SU-DHL-6 (cell line): ENCODE results near the gene FCRL5.

Experiments
- H2AFZ ChIP-seq: fragments of 200-600 bp; sonication (generic); 2 replicates; pipeline ENCODE4 v1.6.1; 2014; ENCODE audit warnings: low read depth, mild to moderate bottlenecking, moderate library complexity, mixed read lengths, antibody characterized with exemption, low read length; ENCODE audit not compliant: severe bottlenecking
- H3F3A ChIP-seq: fragments of 200-600 bp; shearing (Covaris generic); 2 replicates; pipeline ENCODE4 v1.6.0; 2016; ENCODE audit warnings: antibody characterized with exemption, mild to moderate bottlenecking; ENCODE audit not compliant: insufficient read depth
- H3K27ac ChIP-seq: fragments of 200-600 bp; sonication (generic); 2 replicates; pipeline ENCODE4 v1.5.1; 2016; ENCODE audit warnings: low read depth, mild to moderate bottlenecking, low read length, moderate library complexity, mixed read lengths
- H3K27me3 ChIP-seq: fragments of 200-600 bp; sonication (generic), shearing (Covaris generic); 2 replicates; pipeline ENCODE4 v1.6.0; 2014; ENCODE audit warnings: mild to moderate bottlenecking, low read length
- H3K36me3 ChIP-seq: fragments of 200-600 bp; sonication (generic); 2 replicates; pipeline ENCODE4 v1.6.1; 2014; ENCODE audit warnings: mild to moderate bottlenecking, low read length, mixed read lengths
- H3K4me2 ChIP-seq: fragments of 300-600, 200-600 bp; shearing (Covaris generic), sonication (generic); 2 replicates; pipeline ENCODE4 v1.6.0; 2014; ENCODE audit warnings: low read length, low read depth, mild to moderate bottlenecking; ENCODE audit not compliant: poor library complexity, severe bottlenecking
- H3K4me3 ChIP-seq: fragments of 200-600 bp; sonication (generic); 2 replicates; pipeline ENCODE4 v1.5.1; 2014; ENCODE audit warnings: antibody characterized with exemption, low read length, mild to moderate bottlenecking, mixed read lengths; ENCODE audit not compliant: insufficient read depth, poor library complexity, severe bottlenecking
- H3K79me2 ChIP-seq: fragments of 200-600 bp; sonication (generic); 2 replicates; pipeline ENCODE4 v1.6.1; 2014; ENCODE audit warnings: mild to moderate bottlenecking, low read length, moderate library complexity; ENCODE audit not compliant: insufficient read depth
- H3K9ac ChIP-seq: fragments of 200-600 bp; sonication (generic); 2 replicates; pipeline ENCODE4 v1.7.0; 2014; ENCODE audit warnings: mild to moderate bottlenecking, low read length
- H3K9me2 ChIP-seq: fragments of 200-600 bp; sonication (generic); replicated peaks from 2 replicates; pipeline ENCODE4 v1.6.1; 2014; ENCODE audit warnings: low read length; ENCODE audit not compliant: insufficient read depth
- H3K9me3 ChIP-seq: fragments of 200-600 bp; sonication (generic); 2 replicates; pipeline ENCODE4 v1.6.1; 2014; ENCODE audit warnings: low read length, mixed read lengths; ENCODE audit not compliant: insufficient read depth
- H4K20me1 ChIP-seq: fragments of 200-600 bp; sonication (generic); 2 replicates; pipeline ENCODE4 v1.6.1; 2014; ENCODE audit warnings: low read depth, mild to moderate bottlenecking, antibody characterized with exemption, low read length, moderate library complexity, mixed read lengths
- EZH2phosphoT487 ChIP-seq: fragments of 200-600 bp; sonication (generic), shearing (Covaris generic); conservative IDR thresholded peaks from 2 replicates; pipeline ENCODE4 v1.6.1; 2018; ENCODE audit warnings: mild to moderate bottlenecking, antibody characterized with exemption, low read length, moderate library complexity, mixed read lengths
- TF ChIP-seq, protein P1 (sequence below): fragments of 200-600 bp; sonication (generic); IDR thresholded peaks from one replicate; pipeline ENCODE4 v1.5.1; 2017; ENCODE audit warnings: antibody characterized with exemption, mild to moderate bottlenecking, low read length, moderate library complexity; ENCODE audit not compliant: insufficient read depth, poor library complexity, severe bottlenecking

FCRL5 gene

GRCh38 chr1:157472959-157473358 is 79.4 kb downstream of the FCRL5 start:
- Histone ChIP-seq H3K9me2 (no peaks in the 10 kb centered on the region), H2AFZ (no peak overlapping the region), H3K79me2 (no peaks in the 10 kb centered on the region), H3F3A (no peaks in the 10 kb centered on the region), H3K4me2 (no peak overlapping the region), H3K27me3 (no peaks in the 10 kb centered on the region), H3K27ac (no peak overlapping the region), H4K20me1 (no peaks in the 10 kb centered on the region), H3K9me3 (no peaks in the 10 kb centered on the region), H3K36me3 (no peaks in the 10 kb centered on the region), H3K9ac (no peak overlapping the region), H3K4me3 (no peak overlapping the region)
- TF ChIP-seq, protein P1, sequence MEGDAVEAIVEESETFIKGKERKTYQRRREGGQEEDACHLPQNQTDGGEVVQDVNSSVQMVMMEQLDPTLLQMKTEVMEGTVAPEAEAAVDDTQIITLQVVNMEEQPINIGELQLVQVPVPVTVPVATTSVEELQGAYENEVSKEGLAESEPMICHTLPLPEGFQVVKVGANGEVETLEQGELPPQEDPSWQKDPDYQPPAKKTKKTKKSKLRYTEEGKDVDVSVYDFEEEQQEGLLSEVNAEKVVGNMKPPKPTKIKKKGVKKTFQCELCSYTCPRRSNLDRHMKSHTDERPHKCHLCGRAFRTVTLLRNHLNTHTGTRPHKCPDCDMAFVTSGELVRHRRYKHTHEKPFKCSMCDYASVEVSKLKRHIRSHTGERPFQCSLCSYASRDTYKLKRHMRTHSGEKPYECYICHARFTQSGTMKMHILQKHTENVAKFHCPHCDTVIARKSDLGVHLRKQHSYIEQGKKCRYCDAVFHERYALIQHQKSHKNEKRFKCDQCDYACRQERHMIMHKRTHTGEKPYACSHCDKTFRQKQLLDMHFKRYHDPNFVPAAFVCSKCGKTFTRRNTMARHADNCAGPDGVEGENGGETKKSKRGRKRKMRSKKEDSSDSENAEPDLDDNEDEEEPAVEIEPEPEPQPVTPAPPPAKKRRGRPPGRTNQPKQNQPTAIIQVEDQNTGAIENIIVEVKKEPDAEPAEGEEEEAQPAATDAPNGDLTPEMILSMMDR = no peak
- no peak for TF ChIP-seq EZH2phosphoT487

DNA sequence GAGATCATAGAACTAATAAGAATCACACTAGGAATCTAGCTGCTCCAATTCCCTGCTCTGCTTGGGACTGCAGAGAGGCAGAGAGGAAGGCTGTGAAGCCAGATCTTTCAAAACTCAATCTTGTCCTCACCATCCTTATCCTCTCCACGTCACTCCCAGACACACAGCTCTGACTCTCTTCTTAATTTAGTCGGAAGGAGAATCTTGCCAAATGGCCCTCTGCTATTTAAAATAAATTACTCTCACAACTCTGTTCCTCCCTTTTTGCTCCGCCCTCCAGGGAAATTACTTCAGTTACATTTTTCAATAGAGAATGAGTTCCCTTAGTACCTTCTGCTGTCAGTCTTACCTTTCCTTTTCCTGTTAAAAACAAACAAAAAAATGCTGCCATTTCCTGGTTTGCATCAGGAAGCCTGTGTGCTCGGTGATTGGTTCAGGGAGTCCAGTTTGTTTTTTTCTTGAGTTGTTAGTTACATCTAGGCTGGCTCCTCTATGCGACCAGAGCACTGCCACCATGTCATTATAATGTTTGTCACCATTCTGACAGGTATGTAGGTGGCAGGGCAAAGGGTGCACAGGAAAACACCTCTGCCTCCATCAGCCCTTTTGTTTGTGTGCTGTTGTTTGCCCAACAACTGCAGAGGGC is 80.1 kb downstream of the FCRL5 start:
- H3F3A ChIP-seq = no peaks in the 10 kb centered on the region
- no peaks in the 10 kb centered on the region for H3K79me2 ChIP-seq
- H3K36me3 ChIP-seq = no peaks in the 10 kb centered on the region
- no peak overlapping the region for H3K4me2 ChIP-seq
- H3K9me2 ChIP-seq = no peaks in the 10 kb centered on the region
- no peaks in the 10 kb centered on the region for H4K20me1 ChIP-seq
- H3K9ac ChIP-seq = no peak overlapping the region
- no peak overlapping the region for H2AFZ ChIP-seq
- no peaks in the 10 kb centered on the region for H3K27me3 ChIP-seq
- no peak for TF ChIP-seq EZH2phosphoT487
- TF ChIP-seq, protein P1 = no peak
- no peaks in the 10 kb centered on the region for H3K9me3 ChIP-seq
- H3K27ac ChIP-seq = no peak overlapping the region
- H3K4me3 ChIP-seq = no peak overlapping the region

GRCh38 chr1:157471531-157471930 is 80.8 kb downstream of the FCRL5 start:
- no peaks in the 10 kb centered on the region for H3K9me3 ChIP-seq
- H3K27ac ChIP-seq = no peak overlapping the region
- H2AFZ ChIP-seq = no peak overlapping the region
- TF ChIP-seq EZH2phosphoT487 = no peak
- H3K27me3 ChIP-seq = no peaks in the 10 kb centered on the region
- H3K79me2 ChIP-seq = no peaks in the 10 kb centered on the region
- no peaks in the 10 kb centered on the region for H3K9me2 ChIP-seq
- no peak overlapping the region for H3K4me3 ChIP-seq
- H3F3A ChIP-seq = no peaks in the 10 kb centered on the region
- no peaks in the 10 kb centered on the region for H4K20me1 ChIP-seq
- no peak overlapping the region for H3K4me2 ChIP-seq
- H3K9ac ChIP-seq = no peak overlapping the region
- H3K36me3 ChIP-seq = no peaks in the 10 kb centered on the region

GRCh38 chr1:157469752-157470675 is 82.3 kb downstream of the FCRL5 start:
- Histone ChIP-seq H3K27ac (no peak overlapping the region), H2AFZ (no peak overlapping the region), H3K36me3 (no peaks in the 10 kb centered on the region), H3F3A (no peaks in the 10 kb centered on the region), H3K9me2 (no peaks in the 10 kb centered on the region), H3K27me3 (no peaks in the 10 kb centered on the region), H3K9me3 (no peaks in the 10 kb centered on the region), H3K4me3 (no peak overlapping the region), H4K20me1 (no peaks in the 10 kb centered on the region), H3K79me2 (no peaks in the 10 kb centered on the region), H3K4me2 (no peak overlapping the region), H3K9ac (no peak overlapping the region)
- TF ChIP-seq, protein P1 = no peak
- TF ChIP-seq EZH2phosphoT487 = no peak
